Stimulated activated CD8-positive, alpha-beta memory T cell treated with anti-CD3 and anti-CD28 coated beads, Interleukin-12 subunit alpha, Interleukin-12 subunit beta, amount 100 ng/mL, for 1 hour (primary cell): Measurements from ENCODE around the gene RAB36.

ENCODE experiments used
- DNase-seq: peaks from one replicate; pipeline ENCODE4 v3.0.0-alpha.2; 2020; ENCODE audit warnings: low read depth

The RAB36 gene

DNA sequence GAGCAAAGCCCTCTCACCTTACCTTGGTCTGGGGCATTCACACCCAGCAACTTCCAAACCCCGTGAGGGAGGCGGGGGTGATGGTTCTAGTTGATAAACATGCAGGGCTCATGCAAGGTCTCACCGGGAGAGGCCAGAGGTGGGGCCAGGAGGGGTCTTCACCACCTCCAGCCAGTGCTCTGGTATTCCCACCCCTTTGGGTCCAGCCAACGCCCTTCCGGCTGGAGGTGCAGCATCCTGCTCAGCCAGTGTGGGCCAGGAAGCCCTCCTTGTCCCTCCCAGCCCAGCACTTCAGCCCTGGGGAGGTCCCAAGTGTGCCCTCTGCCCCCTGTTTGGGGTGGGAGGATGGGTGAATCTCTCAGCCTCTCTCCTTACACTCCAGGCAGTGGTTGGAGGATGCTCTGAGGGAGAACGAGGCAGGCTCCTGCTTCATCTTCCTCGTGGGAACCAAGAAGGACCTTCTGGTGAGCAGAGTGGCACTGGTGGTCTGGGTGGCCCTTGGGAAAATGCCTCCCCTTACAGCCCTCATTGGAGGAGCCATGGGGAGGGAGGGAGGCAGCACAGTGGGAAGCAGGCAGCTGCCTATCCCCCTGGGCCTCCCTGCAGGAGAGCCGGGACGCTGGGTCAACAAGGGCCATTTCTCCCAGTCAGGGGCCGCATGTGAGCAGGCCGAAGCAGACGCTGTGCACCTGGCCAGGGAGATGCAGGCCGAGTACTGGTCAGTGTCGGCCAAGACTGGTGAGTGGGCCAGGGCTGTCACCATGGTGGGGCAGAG is 13.4 kb downstream of the RAB36 start:
- DNase-seq = no peak

DNA sequence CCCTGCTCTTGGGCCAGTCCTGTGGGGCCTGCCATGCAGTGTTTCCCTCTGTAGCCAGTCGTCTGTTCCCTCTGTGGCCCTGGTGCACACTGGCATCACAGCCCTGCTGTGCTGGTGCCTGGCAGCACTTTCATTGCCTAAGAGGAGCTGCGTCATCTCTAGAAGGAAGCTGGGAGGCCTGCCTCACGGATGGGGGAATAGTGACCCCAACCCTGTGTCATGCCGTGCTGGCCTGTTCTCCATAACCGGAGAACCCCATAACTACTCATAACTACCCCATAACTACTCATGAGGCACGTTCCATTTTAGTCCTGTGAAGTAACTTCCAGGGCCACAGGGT is 14.0 kb downstream of the RAB36 start:
- DNase-seq = no peak

DNA sequence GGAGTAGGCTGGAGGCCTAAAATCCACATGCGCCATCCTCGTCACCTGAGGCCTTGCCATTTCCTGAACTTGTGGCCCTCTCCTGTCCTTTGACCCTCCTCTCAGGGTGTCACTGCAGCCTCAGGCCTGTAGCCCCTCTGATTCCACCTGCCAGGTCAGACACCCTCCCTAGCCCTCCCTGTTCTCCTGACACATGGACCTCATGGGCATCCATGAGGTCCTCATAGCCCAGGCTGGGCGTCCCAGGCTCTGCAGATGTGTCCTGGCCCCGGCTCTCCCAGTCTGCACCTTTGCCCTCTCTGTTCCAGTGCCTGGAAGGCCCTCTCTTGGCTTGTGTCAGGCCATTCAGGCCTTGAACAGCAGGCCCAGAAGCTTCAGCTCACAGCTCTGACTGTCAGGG is 15.8 kb downstream of the RAB36 start:
- DNase-seq = no peak

DNA sequence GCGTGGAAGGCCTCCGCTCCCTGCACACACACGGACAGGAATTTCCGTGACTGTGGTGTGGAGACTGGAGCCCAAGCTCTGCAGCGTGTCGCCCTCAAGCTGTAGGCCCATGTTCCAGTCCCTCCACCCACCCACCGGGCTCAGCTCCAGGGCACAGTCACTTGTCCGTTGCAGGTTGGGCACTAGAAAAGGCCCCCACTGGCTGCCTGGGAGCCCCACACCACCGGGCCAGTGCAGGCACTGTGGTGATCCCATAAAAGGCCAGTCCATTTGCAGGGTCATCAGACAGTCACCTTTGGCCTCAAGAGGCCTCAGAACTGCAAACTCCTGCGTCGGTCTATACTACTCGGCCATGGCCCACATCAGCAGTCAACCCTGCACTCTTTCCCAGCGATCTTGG is 16.3 kb downstream of the RAB36 start:
- no peak for DNase-seq

DNA sequence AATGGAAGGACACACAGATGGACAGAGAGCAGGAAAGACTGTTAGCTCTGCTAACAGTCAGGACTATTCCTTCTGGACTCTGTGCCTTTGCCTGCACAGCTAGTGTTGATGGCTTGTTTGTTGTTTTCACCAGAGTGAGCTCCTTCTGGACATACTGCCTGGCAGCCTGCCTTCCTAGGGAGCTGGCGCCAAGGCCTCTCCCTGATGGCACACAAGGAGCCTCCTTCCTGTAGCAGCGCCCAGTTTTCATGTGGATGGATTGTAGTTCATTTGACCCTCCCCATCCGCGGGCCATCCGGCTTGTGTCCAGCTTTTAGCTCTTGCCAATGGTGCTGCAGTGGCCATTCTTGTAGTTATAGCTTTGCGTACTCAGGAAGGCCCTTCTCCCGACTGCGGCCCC is 18.4 kb downstream of the RAB36 start:
- DNase-seq = no peak

DNA sequence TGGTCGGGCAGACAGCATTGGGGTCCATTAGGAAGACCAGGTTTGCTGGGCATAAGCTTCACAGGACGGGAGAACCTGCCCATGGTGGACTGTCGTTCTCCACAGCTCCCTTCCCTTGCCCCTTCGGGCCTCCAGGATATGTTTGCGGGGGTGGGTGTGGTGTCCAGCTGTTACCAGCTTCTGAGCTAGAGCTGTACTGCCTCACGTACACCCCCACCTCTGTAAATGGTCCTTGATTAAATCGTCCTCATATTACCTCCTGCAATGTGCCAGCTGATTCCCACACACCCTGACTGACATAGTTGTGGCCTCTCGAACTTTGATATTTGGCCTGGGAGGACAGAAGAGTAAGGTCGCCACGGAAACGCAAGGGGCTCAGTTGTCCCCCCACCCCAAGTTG is 18.8 kb downstream of the RAB36 start:
- DNase-seq = no peak

DNA sequence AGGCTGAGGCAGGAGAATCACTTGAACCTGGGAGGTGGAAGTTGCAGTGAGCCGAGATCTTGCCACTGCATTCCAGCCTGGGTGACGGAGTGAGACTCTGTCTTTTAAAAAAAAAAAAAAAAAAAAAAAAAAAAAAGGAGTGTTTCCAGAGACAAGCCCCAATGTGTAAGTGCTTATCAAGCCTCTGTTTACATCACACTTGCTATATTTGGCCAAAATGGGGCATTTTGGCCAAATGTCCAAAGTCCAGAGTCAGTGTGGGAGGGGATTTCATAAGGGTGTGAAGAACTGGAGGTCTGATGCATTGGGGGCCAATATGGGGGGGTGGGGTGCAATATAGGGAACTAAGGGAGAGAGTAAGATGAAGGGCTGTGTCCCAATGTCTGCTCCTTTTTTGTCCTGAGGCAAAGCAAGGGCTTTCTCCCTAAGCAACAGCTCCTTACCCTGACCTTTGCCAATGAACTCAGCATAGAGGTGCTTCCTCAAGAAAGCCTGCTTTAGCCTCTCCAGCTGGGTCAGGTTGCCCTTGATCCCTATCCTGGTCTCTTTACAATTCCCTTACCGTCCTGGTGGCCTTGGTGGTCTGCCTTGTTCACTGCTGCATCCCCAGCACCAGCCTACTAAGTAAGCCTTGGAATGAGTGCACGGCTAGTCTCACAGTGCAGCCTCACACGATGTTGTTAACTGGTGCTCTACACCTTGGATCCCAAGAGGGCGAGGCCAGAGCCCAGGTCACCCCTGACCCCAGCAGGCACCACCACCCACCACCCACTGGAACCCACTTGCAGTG is 21.0 kb downstream of the RAB36 start:
- no peak for DNase-seq

DNA sequence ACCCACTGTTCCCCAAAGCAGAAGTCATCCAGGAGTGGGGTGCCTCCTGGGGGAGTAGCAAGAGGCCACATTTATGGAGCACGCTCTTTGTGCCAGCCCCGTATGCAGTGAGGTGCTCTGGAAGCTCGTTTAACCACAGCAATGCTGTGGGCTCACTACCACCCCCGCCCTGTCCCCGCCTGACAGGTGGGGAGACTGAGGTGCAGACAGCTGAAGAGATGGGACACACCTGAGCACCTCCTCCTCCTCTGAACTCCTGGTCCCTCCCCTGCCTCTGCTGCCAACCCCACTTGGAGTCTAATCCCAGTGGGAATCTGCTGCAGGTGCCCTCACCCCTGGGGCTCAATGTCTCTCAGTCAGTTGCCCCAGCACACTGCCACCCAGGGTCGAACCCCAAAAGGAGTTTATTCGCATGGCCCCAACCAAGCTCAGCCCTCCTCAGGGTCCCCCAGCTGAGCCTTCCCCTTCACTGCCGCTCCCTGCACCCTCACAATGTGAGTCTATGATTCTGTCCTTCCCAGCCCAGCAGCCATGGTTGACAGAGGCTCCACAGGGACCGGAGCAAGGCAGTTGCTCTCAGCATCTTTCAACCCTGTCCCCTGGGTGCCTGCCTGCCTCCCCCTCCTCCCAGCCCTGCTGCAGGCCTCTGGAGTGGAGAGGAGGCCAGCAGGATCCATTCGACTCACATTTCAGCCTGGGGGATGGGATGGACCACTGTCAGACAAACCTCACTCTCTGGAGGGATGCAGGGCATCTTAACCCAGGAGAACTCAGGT is 21.8 kb downstream of the RAB36 start:
- DNase-seq = no peak

DNA sequence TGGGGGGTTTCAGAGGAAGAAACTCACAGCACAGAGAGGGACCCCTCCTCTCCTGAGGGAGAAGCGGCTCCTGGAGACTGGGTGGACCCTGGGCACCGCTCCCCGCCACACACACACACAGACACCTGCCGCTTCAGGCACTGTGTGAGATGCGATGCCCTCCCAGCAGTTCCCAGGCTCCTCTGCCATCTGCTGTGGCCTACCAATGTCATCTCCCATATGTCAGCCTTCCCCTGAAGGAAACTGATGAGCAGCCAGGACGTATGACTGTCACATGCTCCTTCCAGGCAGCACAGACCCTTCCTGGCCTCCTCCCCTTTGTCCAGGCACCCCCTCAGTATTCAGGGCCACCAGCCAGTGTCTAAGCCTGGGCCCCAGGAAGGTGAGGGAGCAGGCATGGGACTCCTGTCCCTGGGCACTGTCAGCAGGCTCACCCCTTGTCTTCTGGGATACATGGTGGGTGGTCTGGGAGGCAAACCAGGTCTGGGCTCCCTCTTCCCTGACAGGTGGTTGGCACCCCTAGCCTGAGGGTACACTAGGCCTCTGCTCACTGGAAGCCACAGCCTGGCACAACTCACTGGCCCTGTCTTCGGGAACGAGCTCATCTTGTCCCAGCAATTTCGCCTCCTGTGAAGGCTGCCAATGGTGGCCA is 23.2 kb downstream of the RAB36 start:
- no peak for DNase-seq

DNA sequence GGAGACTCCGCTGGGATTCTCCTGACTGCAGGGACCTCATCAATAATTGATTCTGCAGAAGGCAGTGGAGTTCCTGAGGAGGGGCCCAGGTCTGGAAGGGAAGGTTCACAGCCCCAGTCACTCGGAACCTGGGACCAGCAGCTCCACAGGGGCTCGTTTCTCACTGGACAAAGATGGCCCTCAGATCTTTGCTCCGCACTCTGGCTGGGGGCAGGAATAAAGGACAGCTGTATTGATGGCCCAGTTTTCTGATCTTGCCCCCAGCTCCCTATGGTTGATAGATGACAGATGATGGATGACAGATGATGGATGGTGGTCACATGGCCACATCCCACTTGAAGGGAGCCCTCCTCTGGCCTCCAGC is 23.7 kb downstream of the RAB36 start:
- no peak for DNase-seq

DNA sequence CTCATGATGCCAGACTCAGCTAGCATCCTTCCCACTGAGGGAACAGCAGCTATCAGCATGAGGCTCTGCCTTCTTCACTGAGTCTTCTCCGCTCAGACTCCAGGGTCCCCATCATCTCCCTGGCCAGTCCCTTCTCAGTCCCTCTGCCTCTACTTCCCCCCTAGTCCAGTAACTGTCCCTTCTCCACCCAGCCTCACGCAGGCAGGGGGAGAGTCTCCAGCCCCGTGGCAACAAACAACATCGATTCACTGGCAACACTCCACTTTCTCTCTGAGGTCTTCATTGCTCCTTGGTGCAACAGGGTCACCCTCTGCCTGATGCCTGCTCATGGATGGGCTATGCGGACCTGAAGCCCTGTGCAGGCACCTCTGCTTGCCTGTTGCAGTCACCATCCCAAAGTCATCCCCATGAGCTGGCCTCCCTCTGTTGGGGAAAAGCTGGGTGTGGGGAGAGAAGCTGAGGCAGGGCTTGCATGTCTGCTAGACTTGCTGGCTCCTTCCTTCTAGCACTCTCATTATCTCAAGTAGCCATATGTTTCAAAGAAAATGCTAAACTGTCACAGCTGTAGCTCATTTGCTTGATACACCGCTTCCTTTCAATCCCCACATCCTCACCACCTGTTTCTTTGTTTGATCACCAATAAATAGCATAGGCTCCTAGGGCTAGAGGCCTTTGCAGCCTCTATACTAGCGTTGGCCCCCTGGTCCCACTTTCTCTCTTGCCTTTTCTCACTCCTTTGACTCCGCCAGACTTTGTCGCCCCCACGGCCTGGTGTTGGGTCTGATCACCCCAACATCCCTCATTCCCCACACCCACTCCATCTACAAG is 30.8 kb downstream of the RAB36 start:
- DNase-seq = no peak

DNA sequence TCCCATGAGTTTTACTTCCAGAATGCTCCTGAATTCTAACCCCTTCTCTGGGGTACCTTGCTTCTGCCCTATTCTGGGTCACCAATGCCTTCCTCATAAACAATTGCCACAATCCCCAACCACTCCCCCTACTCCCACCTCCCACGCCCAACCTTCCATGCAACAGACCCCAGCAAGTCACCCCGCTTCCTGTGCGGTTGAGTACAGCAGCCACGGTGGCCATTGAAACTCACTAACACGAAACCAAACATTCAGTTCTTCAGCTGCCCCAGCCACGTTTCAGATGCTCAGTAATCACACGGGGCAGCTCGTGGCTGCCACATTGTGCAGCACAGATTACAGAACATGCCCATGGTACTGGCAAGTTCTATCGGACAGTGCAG is 31.4 kb downstream of the RAB36 start:
- no peak for DNase-seq

DNA sequence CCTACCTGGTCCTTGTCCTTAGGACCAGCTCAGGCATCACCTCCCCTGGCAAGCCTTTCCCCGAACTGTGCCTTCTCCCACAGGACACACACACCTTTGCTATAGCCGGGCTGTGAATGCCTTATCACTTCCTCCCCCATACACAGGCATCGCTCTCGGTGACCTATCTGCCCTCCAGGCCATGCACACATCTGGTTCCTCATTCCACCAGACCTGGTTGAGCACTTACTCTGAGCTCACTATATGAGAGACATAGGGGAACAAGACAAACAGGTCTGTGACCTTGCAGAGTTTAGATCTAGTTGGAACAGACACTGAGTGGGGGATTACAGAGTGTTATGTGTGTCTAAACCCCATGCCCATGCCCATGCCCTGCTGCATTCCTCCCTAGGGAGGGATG is 31.9 kb downstream of the RAB36 start:
- no peak for DNase-seq

DNA sequence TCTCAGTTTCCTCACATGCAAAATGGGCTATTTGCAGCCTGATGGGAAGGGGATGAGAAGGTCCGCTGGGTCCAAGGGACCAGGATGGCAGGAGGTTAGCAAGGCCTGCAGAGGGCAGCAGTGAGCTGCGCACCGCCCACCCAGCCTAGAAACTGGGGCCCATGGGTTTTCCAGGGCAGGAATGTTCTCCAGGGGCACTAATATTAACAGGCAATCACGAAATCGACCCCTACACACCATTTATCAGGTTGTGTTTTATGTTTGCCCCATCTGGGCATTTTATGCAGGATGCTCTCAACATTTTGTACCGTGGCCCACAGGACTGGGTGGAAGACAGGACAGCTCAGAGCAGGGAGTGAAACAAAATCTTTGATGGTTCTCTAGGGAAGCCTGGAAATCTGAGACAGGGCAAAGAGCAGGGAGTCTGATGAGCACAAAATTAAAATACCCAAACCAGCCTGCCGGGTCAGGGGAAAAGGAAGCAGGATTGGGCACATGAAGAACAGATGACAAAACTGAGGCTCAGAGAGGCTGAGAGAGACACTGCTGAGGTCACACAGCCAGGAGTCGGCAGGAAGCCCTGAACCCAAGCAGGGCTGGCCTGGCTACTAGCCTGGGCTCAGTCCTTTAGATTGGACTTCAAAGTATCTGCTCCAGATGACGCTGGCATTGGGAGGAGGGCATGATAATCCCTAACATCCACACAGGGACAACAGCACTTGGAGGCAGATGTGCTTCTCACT is 33.4 kb downstream of the RAB36 start:
- DNase-seq = peak; percentile 50

DNA sequence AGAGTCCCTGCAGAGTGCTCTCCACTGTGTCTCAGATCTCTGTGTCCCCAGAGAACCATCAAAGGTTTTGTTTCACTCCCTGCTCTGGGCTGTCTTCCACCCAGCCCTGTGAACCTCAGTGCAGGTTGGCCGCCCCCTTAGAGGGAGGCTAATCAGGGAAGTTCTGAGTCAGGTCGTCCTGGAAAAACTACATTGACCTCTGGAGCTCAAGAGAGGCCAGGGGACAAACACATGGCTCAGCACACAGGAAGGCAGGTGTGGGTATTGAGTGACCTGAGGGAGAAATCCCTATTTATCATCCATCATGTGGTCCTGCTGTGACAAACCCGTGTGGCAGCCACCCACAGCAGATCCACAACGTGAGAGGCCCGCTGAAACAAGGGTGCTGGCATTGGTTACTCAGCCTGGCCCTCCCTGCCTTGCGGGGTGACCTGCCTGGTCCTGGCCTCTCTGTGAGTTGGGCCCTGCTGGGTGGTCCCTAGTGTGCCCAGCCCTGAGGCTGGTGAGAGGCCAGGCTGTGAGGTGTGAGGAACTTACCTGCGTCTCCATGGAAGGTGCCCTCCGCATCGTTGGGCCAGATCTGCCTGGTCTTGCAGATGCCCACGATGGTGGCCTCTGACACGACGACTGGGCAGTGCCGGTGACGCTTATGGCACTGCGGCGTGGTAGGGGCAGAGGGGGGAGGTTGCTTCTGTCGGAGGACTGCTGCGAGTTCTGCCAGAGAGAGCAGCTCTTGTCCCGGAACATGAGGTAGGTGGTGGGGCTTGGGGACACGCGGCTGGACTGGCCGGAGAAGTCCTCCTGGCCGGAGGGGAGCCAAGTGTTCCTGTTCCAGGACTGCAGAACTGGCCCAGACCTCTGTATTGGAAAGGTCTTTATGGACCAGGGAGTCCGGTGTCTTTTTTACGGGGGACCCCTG is 34.4 kb downstream of the RAB36 start:
- DNase-seq = no peak

DNA sequence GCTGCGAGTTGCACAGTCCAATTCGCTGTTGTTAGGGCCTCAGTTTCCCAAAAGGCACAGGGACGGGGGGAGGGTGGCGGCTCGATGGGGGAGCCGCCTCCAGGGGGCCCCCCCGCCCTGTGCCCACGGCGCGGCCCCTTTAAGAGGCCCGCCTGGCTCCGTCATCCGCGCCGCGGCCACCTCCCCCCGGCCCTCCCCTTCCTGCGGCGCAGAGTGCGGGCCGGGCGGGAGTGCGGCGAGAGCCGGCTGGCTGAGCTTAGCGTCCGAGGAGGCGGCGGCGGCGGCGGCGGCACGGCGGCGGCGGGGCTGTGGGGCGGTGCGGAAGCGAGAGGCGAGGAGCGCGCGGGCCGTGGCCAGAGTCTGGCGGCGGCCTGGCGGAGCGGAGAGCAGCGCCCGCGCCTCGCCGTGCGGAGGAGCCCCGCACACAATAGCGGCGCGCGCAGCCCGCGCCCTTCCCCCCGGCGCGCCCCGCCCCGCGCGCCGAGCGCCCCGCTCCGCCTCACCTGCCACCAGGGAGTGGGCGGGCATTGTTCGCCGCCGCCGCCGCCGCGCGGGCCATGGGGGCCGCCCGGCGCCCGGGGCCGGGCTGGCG is 35.1 kb downstream of the RAB36 start, which contains the start of gene BCR:
Gene BCR (plus strand): TSS at position 209 of the 592 bp plus-strand sequence. CDS start 452 bp downstream, outside the sequence.
- peak; percentile 32 for DNase-seq

DNA sequence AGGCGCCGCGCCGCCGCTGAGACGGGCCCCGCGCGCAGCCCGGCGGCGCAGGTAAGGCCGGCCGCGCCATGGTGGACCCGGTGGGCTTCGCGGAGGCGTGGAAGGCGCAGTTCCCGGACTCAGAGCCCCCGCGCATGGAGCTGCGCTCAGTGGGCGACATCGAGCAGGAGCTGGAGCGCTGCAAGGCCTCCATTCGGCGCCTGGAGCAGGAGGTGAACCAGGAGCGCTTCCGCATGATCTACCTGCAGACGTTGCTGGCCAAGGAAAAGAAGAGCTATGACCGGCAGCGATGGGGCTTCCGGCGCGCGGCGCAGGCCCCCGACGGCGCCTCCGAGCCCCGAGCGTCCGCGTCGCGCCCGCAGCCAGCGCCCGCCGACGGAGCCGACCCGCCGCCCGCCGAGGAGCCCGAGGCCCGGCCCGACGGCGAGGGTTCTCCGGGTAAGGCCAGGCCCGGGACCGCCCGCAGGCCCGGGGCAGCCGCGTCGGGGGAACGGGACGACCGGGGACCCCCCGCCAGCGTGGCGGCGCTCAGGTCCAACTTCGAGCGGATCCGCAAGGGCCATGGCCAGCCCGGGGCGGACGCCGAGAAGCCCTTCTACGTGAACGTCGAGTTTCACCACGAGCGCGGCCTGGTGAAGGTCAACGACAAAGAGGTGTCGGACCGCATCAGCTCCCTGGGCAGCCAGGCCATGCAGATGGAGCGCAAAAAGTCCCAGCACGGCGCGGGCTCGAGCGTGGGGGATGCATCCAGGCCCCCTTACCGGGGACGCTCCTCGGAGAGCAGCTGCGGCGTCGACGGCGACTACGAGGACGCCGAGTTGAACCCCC is 35.8 kb downstream of the RAB36 start:
- no peak for DNase-seq

DNA sequence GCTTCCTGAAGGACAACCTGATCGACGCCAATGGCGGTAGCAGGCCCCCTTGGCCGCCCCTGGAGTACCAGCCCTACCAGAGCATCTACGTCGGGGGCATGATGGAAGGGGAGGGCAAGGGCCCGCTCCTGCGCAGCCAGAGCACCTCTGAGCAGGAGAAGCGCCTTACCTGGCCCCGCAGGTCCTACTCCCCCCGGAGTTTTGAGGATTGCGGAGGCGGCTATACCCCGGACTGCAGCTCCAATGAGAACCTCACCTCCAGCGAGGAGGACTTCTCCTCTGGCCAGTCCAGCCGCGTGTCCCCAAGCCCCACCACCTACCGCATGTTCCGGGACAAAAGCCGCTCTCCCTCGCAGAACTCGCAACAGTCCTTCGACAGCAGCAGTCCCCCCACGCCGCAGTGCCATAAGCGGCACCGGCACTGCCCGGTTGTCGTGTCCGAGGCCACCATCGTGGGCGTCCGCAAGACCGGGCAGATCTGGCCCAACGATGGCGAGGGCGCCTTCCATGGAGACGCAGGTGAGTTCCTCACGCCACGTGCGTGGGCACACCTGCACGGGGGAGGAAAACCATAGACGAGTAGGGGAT is 36.5 kb downstream of the RAB36 start:
- DNase-seq = no peak
